Ishikawa (cell line): Measurements from ENCODE around the gene LTA4H.

Experiments
- CEBPB ChIP-seq: IDR thresholded peaks from 2 replicates; pipeline ENCODE4 v1.6.1; 2012
- CREB1 ChIP-seq: IDR thresholded peaks from 2 replicates; pipeline ENCODE4 v1.6.1; 2012; ENCODE audit warnings: low read depth
- EGR1 ChIP-seq: IDR thresholded peaks from 2 replicates; pipeline ENCODE4 v1.6.1; 2012
- EP300 ChIP-seq: IDR thresholded peaks from 2 replicates; pipeline ENCODE4 v1.6.1; 2012; ENCODE audit warnings: borderline replicate concordance
- FOXM1 ChIP-seq: IDR thresholded peaks from 2 replicates; pipeline ENCODE4 v1.6.1; 2012; ENCODE audit warnings: low read depth, borderline replicate concordance
- NFIC ChIP-seq: IDR thresholded peaks from 2 replicates; pipeline ENCODE4 v1.6.1; 2012
- RAD21 ChIP-seq: IDR thresholded peaks from 2 replicates; pipeline ENCODE4 v1.6.1; 2012; ENCODE audit warnings: low read depth
- TAF1 ChIP-seq: IDR thresholded peaks from 2 replicates; pipeline ENCODE4 v1.6.1; 2012; ENCODE audit warnings: low read depth, mild to moderate bottlenecking
- TCF12 ChIP-seq: IDR thresholded peaks from 2 replicates; pipeline ENCODE4 v1.6.1; 2012; ENCODE audit warnings: low read depth
- TEAD4 ChIP-seq: IDR thresholded peaks from 2 replicates; pipeline ENCODE4 v1.6.1; 2012
- YY1 ChIP-seq: IDR thresholded peaks from 2 replicates; pipeline ENCODE4 v1.6.1; 2012; ENCODE audit warnings: low read depth
- ZBTB7A ChIP-seq: IDR thresholded peaks from 2 replicates; pipeline ENCODE4 v1.6.1; 2012; ENCODE audit warnings: low read depth
- TF ChIP-seq, protein P1 (sequence below): IDR thresholded peaks from 2 replicates; pipeline ENCODE4 v1.6.1; 2012
- TF ChIP-seq, protein P2 (sequence below): IDR thresholded peaks from 2 replicates; pipeline ENCODE4 v1.6.1; 2012
- TF ChIP-seq, protein P3 (sequence below): IDR thresholded peaks from 2 replicates; pipeline ENCODE4 v1.6.1; 2012; ENCODE audit warnings: low read depth, mild to moderate bottlenecking

The LTA4H gene

DNA sequence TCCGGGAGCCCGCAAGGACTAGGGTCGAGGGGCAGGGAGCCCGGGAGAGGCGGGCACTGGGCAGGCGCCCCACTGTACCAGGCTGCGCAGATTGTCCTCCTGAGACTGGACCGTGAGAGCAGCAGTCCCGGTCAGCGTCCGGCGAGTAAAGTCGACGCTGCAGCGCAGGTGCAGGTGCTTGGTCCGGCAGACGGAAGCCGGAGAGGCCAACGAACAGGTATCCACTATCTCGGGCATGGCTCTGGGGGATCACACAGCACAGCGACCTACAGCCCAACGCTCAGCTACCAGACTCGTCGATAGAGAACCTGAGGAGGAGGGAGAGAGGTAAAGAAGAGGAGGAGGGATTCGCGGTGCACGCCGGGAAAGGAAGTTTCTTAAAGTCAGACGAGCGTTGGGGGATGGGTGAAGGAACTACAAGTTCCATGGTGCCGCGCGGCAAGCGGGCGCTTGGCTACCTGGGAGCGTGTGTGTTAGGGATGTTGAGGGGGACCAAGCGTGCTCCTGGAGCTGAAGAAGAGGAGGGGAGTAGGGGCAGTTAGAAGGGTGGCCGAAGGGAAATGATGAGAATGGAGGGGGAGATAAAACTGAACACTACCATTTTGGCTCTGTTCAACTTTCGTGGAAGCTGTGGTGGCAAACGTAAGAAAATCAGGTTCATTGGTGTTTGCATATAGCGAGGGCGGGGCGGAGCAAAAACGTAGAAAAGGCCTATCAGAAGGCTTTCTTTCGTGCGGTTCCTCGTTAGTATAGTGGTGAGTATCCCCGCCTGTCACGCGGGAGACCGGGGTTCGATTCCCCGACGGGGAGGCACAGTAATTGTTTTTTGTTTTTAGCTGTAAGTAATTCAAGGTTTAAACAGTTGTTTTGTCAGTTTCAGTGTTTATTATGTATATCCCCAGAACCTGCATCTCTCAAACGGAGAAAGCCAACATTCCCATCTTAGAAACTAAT lies at the start of gene LTA4H:
Gene LTA4H (minus strand): TSS at position 305 of the 954 bp plus-strand sequence. CDS start 68 bp downstream, at position 237.
- TF ChIP-seq NFIC (no peak), EGR1 (no peak), TEAD4 (peak; percentile 92), RAD21 (no peak), TCF12 (peak; percentile 43; the same call in 1 of the 2 replicates), YY1 (no peak; the same call in 1 of the 2 replicates), CEBPB (0 out of 2 replicates have a peak, but pooled peaks have one; percentile 2), TAF1 (peak; percentile 56), ZBTB7A (0 out of 2 replicates have a peak, but pooled peaks have one; percentile 17), CREB1 (no peak), EP300 (no peak), FOXM1 (no peak)
- TF ChIP-seq, protein P1, sequence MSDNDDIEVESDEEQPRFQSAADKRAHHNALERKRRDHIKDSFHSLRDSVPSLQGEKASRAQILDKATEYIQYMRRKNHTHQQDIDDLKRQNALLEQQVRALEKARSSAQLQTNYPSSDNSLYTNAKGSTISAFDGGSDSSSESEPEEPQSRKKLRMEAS = peak; percentile 80
- TF ChIP-seq, protein P2, sequence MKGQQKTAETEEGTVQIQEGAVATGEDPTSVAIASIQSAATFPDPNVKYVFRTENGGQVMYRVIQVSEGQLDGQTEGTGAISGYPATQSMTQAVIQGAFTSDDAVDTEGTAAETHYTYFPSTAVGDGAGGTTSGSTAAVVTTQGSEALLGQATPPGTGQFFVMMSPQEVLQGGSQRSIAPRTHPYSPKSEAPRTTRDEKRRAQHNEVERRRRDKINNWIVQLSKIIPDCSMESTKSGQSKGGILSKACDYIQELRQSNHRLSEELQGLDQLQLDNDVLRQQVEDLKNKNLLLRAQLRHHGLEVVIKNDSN = no peak
- TF ChIP-seq, protein P3, sequence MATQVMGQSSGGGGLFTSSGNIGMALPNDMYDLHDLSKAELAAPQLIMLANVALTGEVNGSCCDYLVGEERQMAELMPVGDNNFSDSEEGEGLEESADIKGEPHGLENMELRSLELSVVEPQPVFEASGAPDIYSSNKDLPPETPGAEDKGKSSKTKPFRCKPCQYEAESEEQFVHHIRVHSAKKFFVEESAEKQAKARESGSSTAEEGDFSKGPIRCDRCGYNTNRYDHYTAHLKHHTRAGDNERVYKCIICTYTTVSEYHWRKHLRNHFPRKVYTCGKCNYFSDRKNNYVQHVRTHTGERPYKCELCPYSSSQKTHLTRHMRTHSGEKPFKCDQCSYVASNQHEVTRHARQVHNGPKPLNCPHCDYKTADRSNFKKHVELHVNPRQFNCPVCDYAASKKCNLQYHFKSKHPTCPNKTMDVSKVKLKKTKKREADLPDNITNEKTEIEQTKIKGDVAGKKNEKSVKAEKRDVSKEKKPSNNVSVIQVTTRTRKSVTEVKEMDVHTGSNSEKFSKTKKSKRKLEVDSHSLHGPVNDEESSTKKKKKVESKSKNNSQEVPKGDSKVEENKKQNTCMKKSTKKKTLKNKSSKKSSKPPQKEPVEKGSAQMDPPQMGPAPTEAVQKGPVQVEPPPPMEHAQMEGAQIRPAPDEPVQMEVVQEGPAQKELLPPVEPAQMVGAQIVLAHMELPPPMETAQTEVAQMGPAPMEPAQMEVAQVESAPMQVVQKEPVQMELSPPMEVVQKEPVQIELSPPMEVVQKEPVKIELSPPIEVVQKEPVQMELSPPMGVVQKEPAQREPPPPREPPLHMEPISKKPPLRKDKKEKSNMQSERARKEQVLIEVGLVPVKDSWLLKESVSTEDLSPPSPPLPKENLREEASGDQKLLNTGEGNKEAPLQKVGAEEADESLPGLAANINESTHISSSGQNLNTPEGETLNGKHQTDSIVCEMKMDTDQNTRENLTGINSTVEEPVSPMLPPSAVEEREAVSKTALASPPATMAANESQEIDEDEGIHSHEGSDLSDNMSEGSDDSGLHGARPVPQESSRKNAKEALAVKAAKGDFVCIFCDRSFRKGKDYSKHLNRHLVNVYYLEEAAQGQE = no peak

DNA sequence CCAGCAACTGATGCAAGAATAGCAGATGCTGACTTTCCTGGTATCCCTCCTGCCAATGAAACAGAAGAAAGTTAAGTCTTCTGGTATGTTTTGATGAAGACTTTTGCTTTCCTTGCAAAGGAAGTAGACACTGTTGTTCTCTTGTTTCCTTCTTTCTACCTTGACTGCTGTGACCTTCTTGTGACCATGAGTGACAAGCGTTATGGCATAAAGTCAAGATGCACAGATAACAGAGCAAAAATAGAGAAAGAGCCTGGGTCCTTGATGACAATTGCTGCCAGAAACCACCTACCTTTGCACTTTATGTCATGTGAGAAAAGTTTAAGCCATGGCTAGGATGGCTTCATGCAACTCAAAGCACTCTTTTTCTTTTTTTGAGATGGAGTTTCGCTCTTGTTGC lies 49.2 kb upstream of the LTA4H start:
- no peak for TF ChIP-seq CEBPB
- TF ChIP-seq TAF1 = no peak
- TF ChIP-seq, protein P1 = no peak
- TF ChIP-seq TCF12 = no peak
- no peak for TF ChIP-seq CREB1
- no peak for TF ChIP-seq FOXM1
- no peak for TF ChIP-seq ZBTB7A
- no peak for TF ChIP-seq TEAD4
- TF ChIP-seq RAD21 = no peak
- no peak for TF ChIP-seq NFIC
- TF ChIP-seq YY1 = no peak
- TF ChIP-seq, protein P2 = no peak

DNA sequence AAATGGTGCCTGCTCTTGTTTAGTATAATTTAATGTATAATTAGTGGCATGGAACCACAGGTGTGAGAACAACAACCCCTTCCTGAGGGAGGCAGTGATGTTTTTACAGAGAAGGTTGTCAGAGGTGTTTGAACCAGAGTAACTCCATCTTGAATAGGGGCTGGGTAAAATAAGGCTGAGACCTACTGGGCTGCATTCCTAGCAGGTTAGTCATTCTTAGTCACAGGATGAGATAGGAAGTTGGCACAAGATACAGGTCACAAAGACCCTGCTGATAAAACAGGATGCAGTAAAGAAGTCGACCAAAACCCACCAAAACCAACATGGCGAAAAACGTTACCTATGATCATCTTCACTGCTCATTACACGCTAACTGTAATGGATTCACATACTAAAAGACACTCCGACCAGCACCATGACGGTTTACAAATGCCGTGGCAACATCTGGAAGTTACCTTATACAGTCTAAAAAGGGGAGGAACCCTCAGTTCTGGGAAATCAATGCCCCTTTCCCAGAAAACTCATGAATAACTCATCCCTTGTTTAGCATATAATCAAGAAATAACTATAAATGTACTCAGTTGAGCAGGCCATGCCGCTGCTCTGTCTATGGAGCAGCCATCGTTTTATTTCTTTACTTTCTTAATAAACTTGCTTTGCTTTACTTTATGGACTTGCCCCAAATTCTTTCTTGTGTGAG lies 47.8 kb upstream of the LTA4H start:
- no peak for TF ChIP-seq NFIC
- TF ChIP-seq ZBTB7A = no peak
- no peak for TF ChIP-seq EGR1
- no peak for TF ChIP-seq TEAD4
- no peak for TF ChIP-seq CEBPB
- TF ChIP-seq TAF1 = no peak
- TF ChIP-seq, protein P3 = no peak
- no peak for TF ChIP-seq EP300
- TF ChIP-seq CREB1 = no peak
- no peak for TF ChIP-seq TCF12
- TF ChIP-seq, protein P2 = no peak
- TF ChIP-seq RAD21 = no peak
- TF ChIP-seq, protein P1 = no peak
- TF ChIP-seq YY1 = no peak
- TF ChIP-seq FOXM1 = no peak

DNA sequence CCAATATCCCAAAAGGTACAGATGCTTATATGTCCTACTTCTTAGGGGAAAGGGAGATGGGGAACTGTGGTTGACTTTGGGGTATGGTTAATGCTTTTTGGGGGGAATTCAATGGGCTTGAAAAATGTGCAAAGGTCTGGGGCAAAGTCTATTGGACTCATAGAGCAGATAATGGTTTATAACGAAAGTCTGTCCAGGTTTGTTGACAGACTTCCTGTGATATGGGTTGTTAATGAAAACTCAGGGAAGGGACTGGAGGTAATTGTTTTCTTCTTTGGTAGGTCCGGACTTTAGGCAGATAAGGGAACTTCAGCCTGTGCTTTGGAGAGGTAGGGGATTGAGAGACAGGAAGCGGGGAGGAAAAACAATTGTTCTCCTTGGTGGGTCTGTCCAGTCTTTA lies 46.2 kb upstream of the LTA4H start:
- TF ChIP-seq, protein P2 = no peak
- TF ChIP-seq, protein P3 = no peak
- TF ChIP-seq NFIC (no peak), EP300 (no peak)
